A549 treated with AZD2906 at 1 μM for 4 hours (cell line): Measurements from ENCODE around the gene GTF2E1. TPM values are rescaled to one million over a fixed set of nuclear protein-coding genes. Genes with fewer than 3 reads are reported as not detected.

Experiments
- total RNA-seq: library from RNA; stranded (reverse); fragments of 200-300 nt; extraction: Qiagen RNA extraction; gene quantifications from 5 replicates; pipeline ENCODE4 v1.2.3, GENCODE V29; 2022

Gene GTF2E1
- total RNA-seq = 10.4 to 16.7 TPM (median 12.5 TPM) in 5 replicates

DNA sequence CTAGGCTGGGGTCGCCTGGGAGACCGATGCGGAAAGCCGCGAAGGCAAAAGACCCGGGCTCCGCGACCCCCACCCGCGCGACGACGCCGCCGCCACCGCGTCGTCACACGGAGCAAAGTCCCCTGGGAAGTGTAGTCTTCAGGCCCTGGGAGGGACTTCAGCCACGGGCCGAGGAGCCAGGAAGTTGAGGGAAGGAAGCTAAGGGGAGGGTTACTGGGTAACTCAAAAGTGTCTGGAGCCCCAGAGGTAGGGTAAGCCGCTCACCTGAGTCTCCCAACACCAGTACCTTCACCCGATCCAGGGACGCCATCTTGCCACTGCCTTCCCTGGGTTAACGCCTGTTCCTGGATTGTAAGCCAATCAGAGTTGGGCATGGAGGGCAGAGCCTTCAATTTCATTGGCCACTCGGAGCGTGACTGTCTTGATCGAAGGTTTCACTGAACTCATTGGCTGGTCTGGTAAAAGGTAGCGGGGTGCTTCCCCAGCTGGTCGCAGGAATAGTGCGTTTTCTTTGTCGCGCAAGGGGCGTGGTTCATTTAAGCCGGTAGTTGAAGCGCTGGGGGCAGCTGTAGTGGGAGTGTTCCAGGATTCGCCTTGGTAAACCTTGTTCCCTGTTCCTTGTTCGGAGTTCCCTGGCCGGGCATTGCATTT, at the start of gene GTF2E1, which contains the start of gene RABL3:
GTF2E1 (plus strand) TSS at position 547 of the 651 bp plus-strand sequence. CDS start 7,809 bp downstream, outside the sequence.
RABL3 (minus strand) TSS at position 319 of the 651 bp plus-strand sequence; CDS start at position 310, 9 bp downstream.

Other genes with a start within 250 kb of the GTF2E1 start
- 205 to 241 TPM (median 211 TPM) in 5 replicates for gene NDUFB4, start 146.4 kb upstream of the GTF2E1 start, total RNA-seq
- 17.9 to 23.4 TPM (median 20.8 TPM) in 5 replicates for gene HGD, start 60.5 kb upstream of the GTF2E1 start, total RNA-seq
- 12.0 to 23.0 TPM (median 14.6 TPM) in 5 replicates for gene RABL3, start 228 bp upstream of the GTF2E1 start, total RNA-seq
- gene STXBP5L, start 165.5 kb downstream of the GTF2E1 start, total RNA-seq = not detected in 5 replicates